Fibroblast of lung (primary cell): Measurements from ENCODE around the gene ZNF79. TPM values are rescaled to one million over a fixed set of nuclear protein-coding genes. Genes with fewer than 3 reads are reported as not detected.

Experiments used
- DNase-seq, 2 donors: peaks; one replicate each; pipeline versions ENCODE4 v3.0.0 to v3.0.0-alpha.2; 2010; ENCODE audit warnings: low read depth in 2 of 2
- H2AFZ ChIP-seq: 2 replicates; pipeline ENCODE4 v1.5.1; 2012; ENCODE audit warnings: low read length, control low read depth, inconsistent platforms
- H3K27ac ChIP-seq: 2 replicates; pipeline ENCODE4 v1.5.1; 2011; ENCODE audit warnings: low read length, control low read depth; ENCODE audit not compliant: insufficient read depth
- H3K27me3 ChIP-seq: 2 replicates; pipeline ENCODE4 v1.5.1; 2011; ENCODE audit warnings: mild to moderate bottlenecking, low read length; ENCODE audit not compliant: control insufficient read depth, insufficient read depth
- H3K36me3 ChIP-seq: 2 replicates; pipeline ENCODE4 v1.5.1; 2011; ENCODE audit warnings: low read length; ENCODE audit not compliant: control insufficient read depth, insufficient read depth
- H3K4me1 ChIP-seq: 2 replicates; pipeline ENCODE4 v1.5.1; 2011; ENCODE audit warnings: low read length; ENCODE audit not compliant: control insufficient read depth, insufficient read depth; ENCODE audit errors: extremely low read depth
- H3K4me2 ChIP-seq: 2 replicates; pipeline ENCODE4 v1.5.1; 2011; ENCODE audit warnings: low read length, control low read depth; ENCODE audit not compliant: insufficient read depth; ENCODE audit errors: extremely low read depth
- H3K4me3 ChIP-seq, 4 experiments: fragments of 200-600 bp in 1 of 4; sonication (generic) in 1 of 4; replicated peaks in 1 of 4; 2 replicates each; pipeline ENCODE4 v1.5.1; 2011 to 2016; ENCODE audit warnings: low read length in 4 of 4, low read depth in 3 of 4, mild to moderate bottlenecking in 3 of 4, control low read depth in 2 of 4, inconsistent platforms in 1 of 4, mixed read lengths in 1 of 4; ENCODE audit not compliant: insufficient read depth in 1 of 4; ENCODE audit errors: control extremely low read depth in 1 of 4
- H3K79me2 ChIP-seq: 2 replicates; pipeline ENCODE4 v1.5.1; 2012; ENCODE audit warnings: mild to moderate bottlenecking, low read length, inconsistent platforms; ENCODE audit not compliant: control insufficient read depth, insufficient read depth
- H3K9ac ChIP-seq: 2 replicates; pipeline ENCODE4 v1.5.1; 2011; ENCODE audit warnings: mild to moderate bottlenecking, low read length, control low read depth; ENCODE audit not compliant: insufficient read depth
- H3K9me3 ChIP-seq: 2 replicates; pipeline ENCODE4 v1.5.1; 2012; ENCODE audit warnings: low read depth, low read length; ENCODE audit not compliant: control insufficient read depth, insufficient read depth
- H4K20me1 ChIP-seq: 2 replicates; pipeline ENCODE4 v1.5.1; 2011; ENCODE audit warnings: low read length; ENCODE audit not compliant: control insufficient read depth, insufficient read depth; ENCODE audit errors: extremely low read depth
- CTCF ChIP-seq, 2 donors: IDR thresholded peaks in 1 of 2; conservative IDR thresholded peaks in 1 of 2; 1 replicate in 1 of 2; 2 replicates in 1 of 2; pipeline ENCODE4 v1.5.1; 2011 to 2012; ENCODE audit warnings: low read length in 2 of 2, control low read depth in 1 of 2, inconsistent platforms in 1 of 2, low read depth in 1 of 2, mild to moderate bottlenecking in 1 of 2
- EZH2 ChIP-seq: IDR thresholded peaks from 2 replicates; pipeline ENCODE4 v1.5.1; 2012; ENCODE audit warnings: low read length, control low read depth, mild to moderate bottlenecking; ENCODE audit errors: missing control alignments
- polyA plus RNA-seq, 2 donors: library from polyadenylated mRNA; depleted of rRNA in 1 of 2; stranded (reverse) in 1 of 2; unstranded in 1 of 2; fragments of >200 nt; gene quantifications; 2 replicates each; pipeline ENCODE4 v1.2.1, GENCODE V29; 2011 to 2012; ENCODE audit warnings: missing spikeins in 1 of 2
- total RNA-seq: library from RNA; depleted of rRNA; stranded (reverse); fragments of >200 nt; gene quantifications from 2 replicates; pipeline ENCODE4 v1.2.1, GENCODE V29; 2014

ZNF79 gene
- total and polyA plus RNA-seq, 2 donors (not counting 1 experiment from before 2014, with no cell fraction given), result 4.9 to 15.0 TPM

GRCh38 chr9:127426756-127427155 is 2.6 kb downstream of the ZNF79 start:
- Histone ChIP-seq H3K9me3 (no peaks in the 10 kb centered on the region), H3K36me3 (peaks cover 3% of the 10 kb centered on the region), H3K4me3 (no peak overlapping the region), H2AFZ (no peak overlapping the region), H3K27me3 (no peaks in the 10 kb centered on the region), H3K4me1 (peaks cover 2% of the 10 kb centered on the region), H3K9ac (no peak overlapping the region), H3K4me2 (no peak overlapping the region), H3K79me2 (peaks cover 27% of the 10 kb centered on the region), H3K27ac (no peak overlapping the region), H4K20me1 (no peaks in the 10 kb centered on the region)
- DNase-seq, result no peak
- TF ChIP-seq EZH2, result no peak
- no peak for TF ChIP-seq CTCF (conservative IDR thresholded peaks at IDR 0.05 in 1 of 2, IDR thresholded peaks at IDR 0.05 in 1 of 2; ENCODE audit: low read depth in 1 of 2, low read length in 2 of 2)

GRCh38 chr9:127428348-127428747 is 4.2 kb downstream of the ZNF79 start:
- Histone ChIP-seq H4K20me1 (no peaks in the 10 kb centered on the region), H3K4me1 (peaks cover 2% of the 10 kb centered on the region), H3K9me3 (no peaks in the 10 kb centered on the region), H3K4me2 (no peak overlapping the region), H3K79me2 (peaks cover 27% of the 10 kb centered on the region), H3K27me3 (no peaks in the 10 kb centered on the region), H3K36me3 (peaks cover 5% of the 10 kb centered on the region), H3K4me3 (no peak overlapping the region), H3K9ac (no peak overlapping the region), H3K27ac (no peak overlapping the region), H2AFZ (no peak overlapping the region)
- no peak for TF ChIP-seq CTCF (conservative IDR thresholded peaks at IDR 0.05 in 1 of 2, IDR thresholded peaks at IDR 0.05 in 1 of 2; ENCODE audit: low read depth in 1 of 2, low read length in 2 of 2)
- TF ChIP-seq EZH2, result no peak
- DNase-seq, result no peak

- Histone ChIP-seq H3K9ac (no peak overlapping the region), H3K4me2 (no peak overlapping the region), H3K79me2 (peaks cover 17% of the 10 kb centered on the region), H4K20me1 (no peaks in the 10 kb centered on the region), H3K27me3 (no peaks in the 10 kb centered on the region), H3K4me3 (no peak overlapping the region), H3K4me1 (no peaks in the 10 kb centered on the region), H3K9me3 (no peaks in the 10 kb centered on the region), H2AFZ (no peak overlapping the region), H3K36me3 (peaks cover 15% of the 10 kb centered on the region), H3K27ac (no peak overlapping the region)
- no peak for TF ChIP-seq EZH2
- DNase-seq, result no peak
These were observed 6.2 kb downstream of the ZNF79 start for GRCh38 chr9:127430415-127430814.
